Endothelial cell of umbilical vein (primary cell): ENCODE measurements around the gene UMPS. TPM values are rescaled to one million over a fixed set of nuclear protein-coding genes. Genes with fewer than 3 reads are reported as not detected.

ENCODE experiments used
- BruUV-seq: library from RNA; stranded (reverse); fragments of 400-500 nt; replicated peaks from 2 replicates; lab custom pipeline; 2021; lab: Mats Ljungman, UMichigan
- CTCF ChIA-PET: fragments of 300-600, 350-600 bp; sonication (Branson Sonifier 250); formaldehyde crosslinking; loops from one replicate; lab custom pipeline; 2021; ENCODE audit warnings: antibody characterized with exemption, inconsistent platforms; lab: Charles Lee
- POLR2A ChIA-PET: fragments of 300-600, 350-600 bp; sonication (Branson Sonifier 250); formaldehyde crosslinking; loops from one replicate; lab custom pipeline; 2021; ENCODE audit warnings: antibody characterized with exemption, inconsistent platforms; lab: Charles Lee
- DNase-seq: peaks from one replicate; pipeline ENCODE4 v3.0.0-alpha.2; 2011; ENCODE audit warnings: low read depth, low spot score
- FAIRE-seq: peaks from 2 replicates; lab custom pipeline; 2011; peaks lifted over from hg19 to GRCh38; lab: Jason Lieb, UNC
- H2AFZ ChIP-seq: 2 replicates; pipeline ENCODE4 v1.6.0; 2012; ENCODE audit warnings: low read depth, low read length, control low read depth, inconsistent platforms
- H3K27ac ChIP-seq: 2 replicates; pipeline ENCODE4 v1.5.1; 2011; ENCODE audit warnings: low read depth, mild to moderate bottlenecking, control low read depth, low read length, moderate library complexity; ENCODE audit not compliant: insufficient read depth
- H3K27me3 ChIP-seq, 2 experiments: 2 replicates each; pipeline versions ENCODE4 v1.6.0 to v1.6.1; 2011; ENCODE audit warnings: low read length in 2 of 2, mixed read lengths in 1 of 2; ENCODE audit not compliant: control insufficient read depth in 2 of 2, insufficient read depth in 2 of 2
- H3K36me3 ChIP-seq, 2 experiments: 2 replicates in 1 of 2; 3 replicates in 1 of 2; pipeline ENCODE4 v1.5.1; 2011; ENCODE audit warnings: low read length in 2 of 2, mild to moderate bottlenecking in 1 of 2, moderate library complexity in 1 of 2; ENCODE audit not compliant: control insufficient read depth in 2 of 2, insufficient read depth in 2 of 2; ENCODE audit errors: extremely low read depth in 1 of 2
- H3K4me1 ChIP-seq: 3 replicates; pipeline ENCODE4 v1.5.1; 2011; ENCODE audit warnings: mild to moderate bottlenecking, low read length; ENCODE audit not compliant: control insufficient read depth, insufficient read depth; ENCODE audit errors: extremely low read depth
- H3K4me2 ChIP-seq: 2 replicates; pipeline ENCODE4 v1.6.1; 2011; ENCODE audit warnings: low read length, control low read depth, mixed read lengths; ENCODE audit not compliant: insufficient read depth
- H3K4me3 ChIP-seq, 3 experiments: fragments of 200-600 bp in 1 of 3; sonication (generic), shearing (Covaris generic) in 1 of 3; replicated peaks in 1 of 3; 2 replicates each; pipeline ENCODE4 v1.5.1; 2011 to 2016; ENCODE audit warnings: control low read depth in 3 of 3, low read length in 3 of 3, mild to moderate bottlenecking in 2 of 3, inconsistent platforms in 1 of 3, low read depth in 1 of 3, moderate library complexity in 1 of 3; ENCODE audit not compliant: insufficient read depth in 1 of 3
- H3K79me2 ChIP-seq: 2 replicates; pipeline ENCODE4 v1.6.0; 2012; ENCODE audit warnings: low read length, inconsistent platforms; ENCODE audit not compliant: control insufficient read depth, insufficient read depth
- H3K9ac ChIP-seq: replicated peaks from 2 replicates; pipeline ENCODE3; 2011; ENCODE audit warnings: low read length, control low read depth; ENCODE audit not compliant: insufficient read depth; ENCODE audit errors: extremely low read depth
- H3K9me1 ChIP-seq: replicated peaks from 3 replicates; pipeline ENCODE4 v1.6.0; 2011; ENCODE audit warnings: mild to moderate bottlenecking, low read length; ENCODE audit not compliant: control insufficient read depth, insufficient read depth; ENCODE audit errors: extremely low read depth
- H3K9me3 ChIP-seq: replicated peaks from 2 replicates; pipeline ENCODE4 v1.5.1; 2012; ENCODE audit warnings: low read length, inconsistent platforms; ENCODE audit not compliant: control insufficient read depth, insufficient read depth
- H4K20me1 ChIP-seq: replicated peaks from 2 replicates; pipeline ENCODE3; 2011; ENCODE audit warnings: mild to moderate bottlenecking, low read length; ENCODE audit not compliant: control insufficient read depth, insufficient read depth; ENCODE audit errors: extremely low read depth
- CTCF ChIP-seq, 2 donors: IDR thresholded peaks; 1 replicate in 1 of 2; 2 replicates in 1 of 2; pipeline ENCODE4 v1.5.1; 2011; ENCODE audit warnings: low read length in 2 of 2, mild to moderate bottlenecking in 2 of 2, moderate library complexity in 2 of 2, control low read depth in 1 of 2, inconsistent platforms in 1 of 2, low read depth in 1 of 2; ENCODE audit not compliant: insufficient read depth in 1 of 2; ENCODE audit errors: extremely low read depth in 1 of 2
- EZH2 ChIP-seq: IDR thresholded peaks from 2 replicates; pipeline ENCODE4 v1.6.1; 2012; ENCODE audit warnings: borderline replicate concordance, low read depth, mild to moderate bottlenecking, moderate library complexity, low read length, inconsistent platforms; ENCODE audit not compliant: severe bottlenecking
- FOS ChIP-seq: IDR thresholded peaks from 2 replicates; pipeline ENCODE4 v1.6.1; 2011; ENCODE audit warnings: mild to moderate bottlenecking, low read length, moderate library complexity, borderline replicate concordance; ENCODE audit not compliant: insufficient read depth
- GATA2 ChIP-seq: IDR thresholded peaks from 2 replicates; pipeline ENCODE4 v1.7.0; 2011; ENCODE audit warnings: low read depth, mild to moderate bottlenecking, moderate library complexity, mixed read lengths, low read length; ENCODE audit not compliant: insufficient read length, insufficient read depth
- JUN ChIP-seq: IDR thresholded peaks from 2 replicates; pipeline ENCODE4 v1.6.1; 2011; ENCODE audit warnings: borderline replicate concordance, low read depth; ENCODE audit not compliant: insufficient read length, insufficient read depth
- MAX ChIP-seq: IDR thresholded peaks from 2 replicates; pipeline ENCODE4 v1.6.1; 2011; ENCODE audit not compliant: insufficient read depth, insufficient read length
- MYC ChIP-seq: IDR thresholded peaks from one replicate; pipeline ENCODE4 v1.6.1; 2011; ENCODE audit warnings: mild to moderate bottlenecking, low read depth, low read length
- POLR2A ChIP-seq: IDR thresholded peaks from 2 replicates; pipeline ENCODE4 v1.6.1; 2012; ENCODE audit warnings: low read depth, mild to moderate bottlenecking, control low read depth, low read length
- POLR2AphosphoS5 ChIP-seq: IDR thresholded peaks from 2 replicates; pipeline ENCODE4 v1.6.1; 2012; ENCODE audit warnings: low read depth, mild to moderate bottlenecking, control low read depth, low read length, moderate library complexity; ENCODE audit not compliant: insufficient read depth
- dilution Hi-C: fragments of 300-500 bp; cut with MboI; formaldehyde crosslinking; loops from one replicate; pipeline ENCODE4 v1.15.0; 2019; ENCODE audit warnings: low sequenced_read_pairs; ENCODE audit not compliant: extremely low pct_ligation_motif_present
- intact Hi-C: fragments of 100-400 bp; cut with micrococcal nuclease; formaldehyde crosslinking; loops from one replicate; pipeline ENCODE4 v1.10.0; 2022
- polyA plus RNA-seq, 4 experiments: library from polyadenylated mRNA; depleted of rRNA in 3 of 4; stranded (reverse) in 3 of 4; unstranded in 1 of 4; fragments of >200 nt; gene quantifications; 2 replicates each; pipeline versions ENCODE4 v1.2.1 to v1.2.3, GENCODE V29; 2011 to 2012; ENCODE audit warnings: missing spikeins in 1 of 4
- total RNA-seq: library from RNA; stranded (reverse); gene quantifications from 2 replicates; pipeline ENCODE4 v1.2.3, GENCODE V29; 2021

The UMPS gene
- total and polyA plus RNA-seq, 2 donors (not counting 3 experiments of a cell fraction or from before 2014, with no cell fraction given), result 38.6 to 50.2 TPM

- Histone ChIP-seq H3K79me2 (no peaks in the 10 kb centered on the region), H3K4me1 (no peaks in the 10 kb centered on the region), H3K9me1 (no peaks in the 10 kb centered on the region), H3K9me3 (no peaks in the 10 kb centered on the region), H3K27ac (no peak overlapping the region), H3K9ac (no peak overlapping the region), H2AFZ (no peak overlapping the region), H3K4me3 (no peak overlapping the region), H3K27me3 (peaks cover 1 to 2% of the 10 kb centered on the region in 2 experiments), H3K4me2 (no peak overlapping the region), H3K36me3 (no peaks in the 10 kb centered on the region), H4K20me1 (no peaks in the 10 kb centered on the region)
- no peak for DNase-seq
- BruUV-seq, result no TSS peak
- dilution Hi-C loops, result no loop called here
- intact Hi-C loops, result no loop called here
- CTCF ChIA-PET, result interaction anchor here (2.1 kb wide), 1 partner anchor 10 kb away, joined by 11 read pairs; no protein-coding TSS in a partner anchor
- FAIRE-seq, result no peak
- POLR2A ChIA-PET, result no interaction called here
- TF ChIP-seq FOS, result no peak
- TF ChIP-seq POLR2AphosphoS5, result no peak
- TF ChIP-seq POLR2A, result no peak
- TF ChIP-seq MYC, result no peak
- TF ChIP-seq MAX, result no peak
- no peak for TF ChIP-seq JUN
- TF ChIP-seq GATA2, result no peak
- no peak for TF ChIP-seq EZH2
- TF ChIP-seq CTCF (IDR thresholded peaks at IDR 0.05; ENCODE audit: extremely low read depth in 1 of 2, insufficient read depth in 1 of 2, low read depth in 1 of 2, low read length in 2 of 2), result no peak
Observed at GRCh38 chr3:124699051-124699450, 31.2 kb upstream of the UMPS start.
